NOMO-1 treated with DMSO at 0.1 percent for 48 hours (cell line): ENCODE results near the gene SACS.

ENCODE experiments used
- DNase-seq: peaks from one replicate; lab custom pipeline; 2025; ENCODE audit not compliant: unreplicated experiment; lab: John Stamatoyannopoulos, UW

SACS gene, protein sequence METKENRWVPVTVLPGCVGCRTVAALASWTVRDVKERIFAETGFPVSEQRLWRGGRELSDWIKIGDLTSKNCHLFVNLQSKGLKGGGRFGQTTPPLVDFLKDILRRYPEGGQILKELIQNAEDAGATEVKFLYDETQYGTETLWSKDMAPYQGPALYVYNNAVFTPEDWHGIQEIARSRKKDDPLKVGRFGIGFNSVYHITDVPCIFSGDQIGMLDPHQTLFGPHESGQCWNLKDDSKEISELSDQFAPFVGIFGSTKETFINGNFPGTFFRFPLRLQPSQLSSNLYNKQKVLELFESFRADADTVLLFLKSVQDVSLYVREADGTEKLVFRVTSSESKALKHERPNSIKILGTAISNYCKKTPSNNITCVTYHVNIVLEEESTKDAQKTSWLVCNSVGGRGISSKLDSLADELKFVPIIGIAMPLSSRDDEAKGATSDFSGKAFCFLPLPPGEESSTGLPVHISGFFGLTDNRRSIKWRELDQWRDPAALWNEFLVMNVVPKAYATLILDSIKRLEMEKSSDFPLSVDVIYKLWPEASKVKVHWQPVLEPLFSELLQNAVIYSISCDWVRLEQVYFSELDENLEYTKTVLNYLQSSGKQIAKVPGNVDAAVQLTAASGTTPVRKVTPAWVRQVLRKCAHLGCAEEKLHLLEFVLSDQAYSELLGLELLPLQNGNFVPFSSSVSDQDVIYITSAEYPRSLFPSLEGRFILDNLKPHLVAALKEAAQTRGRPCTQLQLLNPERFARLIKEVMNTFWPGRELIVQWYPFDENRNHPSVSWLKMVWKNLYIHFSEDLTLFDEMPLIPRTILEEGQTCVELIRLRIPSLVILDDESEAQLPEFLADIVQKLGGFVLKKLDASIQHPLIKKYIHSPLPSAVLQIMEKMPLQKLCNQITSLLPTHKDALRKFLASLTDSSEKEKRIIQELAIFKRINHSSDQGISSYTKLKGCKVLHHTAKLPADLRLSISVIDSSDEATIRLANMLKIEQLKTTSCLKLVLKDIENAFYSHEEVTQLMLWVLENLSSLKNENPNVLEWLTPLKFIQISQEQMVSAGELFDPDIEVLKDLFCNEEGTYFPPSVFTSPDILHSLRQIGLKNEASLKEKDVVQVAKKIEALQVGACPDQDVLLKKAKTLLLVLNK (N-terminal part only)

GRCh38 chr13:23433171-23434153, at the start of gene SACS:
Gene SACS (minus strand): TSS chr13:23433702. CDS start chr13:23411239, 22,463 bp downstream.
- DNase-seq: peak; percentile 22

DNA sequence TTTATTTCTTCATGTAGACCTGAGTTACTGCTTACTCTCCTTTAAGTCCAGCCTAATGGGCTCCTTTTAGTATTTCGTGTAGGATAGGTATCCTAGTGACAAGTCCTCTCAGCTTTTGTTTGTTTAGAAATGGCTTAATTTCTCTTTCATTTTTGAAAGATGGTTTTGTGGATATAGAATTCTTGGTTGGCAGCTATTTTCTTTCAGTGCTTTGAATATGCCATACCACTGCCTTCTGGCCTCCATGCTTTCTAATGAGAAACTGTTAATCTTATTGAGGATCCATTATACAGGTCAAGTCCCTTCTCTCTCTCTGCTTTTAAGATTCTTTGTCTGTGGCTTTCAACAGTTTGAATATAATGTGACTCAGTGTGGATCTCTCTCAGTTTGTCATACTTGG, 46.8 kb upstream of the SACS start:
- no peak for DNase-seq

GRCh38 chr13:23477101-23477500, 43.6 kb upstream of the SACS start:
- DNase-seq: no peak

- no peak for DNase-seq
These were observed 39.7 kb upstream of the SACS start for GRCh38 chr13:23473221-23473620.

DNA sequence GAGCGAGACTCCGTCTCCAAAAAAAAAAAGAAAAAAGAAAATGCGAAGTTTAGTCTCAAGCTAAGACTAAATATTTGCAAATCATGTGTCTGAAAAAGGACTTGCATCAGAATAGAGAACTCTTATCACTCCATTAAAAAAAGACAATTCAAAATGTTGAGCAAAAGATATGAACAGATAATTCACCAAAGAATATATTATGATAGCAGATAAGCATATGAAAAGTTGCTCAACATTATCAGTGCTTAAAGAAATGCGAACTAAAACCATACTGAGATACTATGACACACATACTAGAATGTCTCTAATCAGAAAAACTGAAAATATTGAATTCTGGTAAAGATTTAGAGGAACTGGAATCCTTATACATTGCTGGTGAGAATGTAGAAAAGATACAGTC, 38.7 kb upstream of the SACS start:
- no peak for DNase-seq

GRCh38 chr13:23470790-23471614, 37.5 kb upstream of the SACS start:
- no peak for DNase-seq

GRCh38 chr13:23469951-23470421, 36.5 kb upstream of the SACS start:
- DNase-seq: no peak

GRCh38 chr13:23468811-23469210, 35.3 kb upstream of the SACS start:
- DNase-seq: no peak

DNA sequence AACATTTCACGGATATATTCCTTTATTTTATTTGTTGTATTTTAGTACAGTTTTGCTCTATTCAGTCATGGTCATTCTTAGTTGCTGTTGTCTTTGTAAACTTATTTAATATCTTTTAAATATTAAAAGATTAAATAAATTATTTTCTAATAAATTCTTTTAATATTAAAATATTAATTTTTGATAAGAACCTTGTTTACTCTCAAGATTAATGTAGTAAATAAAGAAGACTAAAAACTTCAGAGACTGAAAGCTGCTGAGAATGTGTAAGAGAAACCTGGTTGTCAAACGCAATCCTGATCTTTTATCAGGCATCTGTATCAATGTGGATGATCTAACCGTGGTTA, 34.4 kb upstream of the SACS start:
- DNase-seq: no peak

DNA sequence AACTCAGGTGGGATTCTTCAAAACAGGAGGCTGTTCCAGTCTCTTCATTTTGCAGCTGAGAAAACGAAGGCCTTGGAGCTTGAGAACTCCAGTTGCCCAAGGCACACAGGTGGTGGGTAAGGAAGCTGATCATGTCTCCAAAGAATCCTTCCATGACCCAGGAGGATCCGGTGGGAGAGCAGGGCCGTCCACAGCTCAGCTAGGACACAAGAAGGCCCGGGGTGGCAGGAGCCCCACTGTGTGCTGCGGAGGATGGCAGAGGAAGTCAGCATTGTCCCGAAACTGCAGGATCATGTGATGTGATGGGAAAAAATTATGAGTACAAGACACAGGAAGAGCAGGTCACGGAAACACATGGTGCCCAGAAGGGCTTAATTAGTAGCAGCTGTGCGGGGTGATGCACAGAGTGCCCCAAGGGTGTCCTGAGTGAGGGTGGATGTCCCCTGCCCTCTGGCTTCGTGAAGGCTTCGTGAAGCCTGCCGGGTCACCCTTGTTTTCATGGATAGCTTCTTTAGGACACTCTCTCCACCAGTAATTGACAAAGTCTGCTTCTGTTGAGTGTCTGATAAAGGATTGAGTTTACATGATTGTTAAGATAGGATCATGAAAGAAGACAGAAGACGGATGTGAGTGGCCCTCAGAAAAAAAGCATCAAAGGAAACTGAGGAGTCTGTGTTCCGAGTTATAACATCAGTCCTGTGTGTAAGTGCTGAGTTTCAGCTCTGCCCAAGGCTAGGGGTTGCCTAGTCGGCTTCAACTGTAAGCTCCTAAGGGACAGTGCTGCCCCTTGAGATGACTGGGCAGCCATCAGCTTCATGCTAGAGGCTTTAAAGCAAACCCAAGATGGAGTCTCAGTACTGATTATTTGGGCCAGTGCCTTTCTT, 33.8 kb upstream of the SACS start:
- no peak for DNase-seq

DNA sequence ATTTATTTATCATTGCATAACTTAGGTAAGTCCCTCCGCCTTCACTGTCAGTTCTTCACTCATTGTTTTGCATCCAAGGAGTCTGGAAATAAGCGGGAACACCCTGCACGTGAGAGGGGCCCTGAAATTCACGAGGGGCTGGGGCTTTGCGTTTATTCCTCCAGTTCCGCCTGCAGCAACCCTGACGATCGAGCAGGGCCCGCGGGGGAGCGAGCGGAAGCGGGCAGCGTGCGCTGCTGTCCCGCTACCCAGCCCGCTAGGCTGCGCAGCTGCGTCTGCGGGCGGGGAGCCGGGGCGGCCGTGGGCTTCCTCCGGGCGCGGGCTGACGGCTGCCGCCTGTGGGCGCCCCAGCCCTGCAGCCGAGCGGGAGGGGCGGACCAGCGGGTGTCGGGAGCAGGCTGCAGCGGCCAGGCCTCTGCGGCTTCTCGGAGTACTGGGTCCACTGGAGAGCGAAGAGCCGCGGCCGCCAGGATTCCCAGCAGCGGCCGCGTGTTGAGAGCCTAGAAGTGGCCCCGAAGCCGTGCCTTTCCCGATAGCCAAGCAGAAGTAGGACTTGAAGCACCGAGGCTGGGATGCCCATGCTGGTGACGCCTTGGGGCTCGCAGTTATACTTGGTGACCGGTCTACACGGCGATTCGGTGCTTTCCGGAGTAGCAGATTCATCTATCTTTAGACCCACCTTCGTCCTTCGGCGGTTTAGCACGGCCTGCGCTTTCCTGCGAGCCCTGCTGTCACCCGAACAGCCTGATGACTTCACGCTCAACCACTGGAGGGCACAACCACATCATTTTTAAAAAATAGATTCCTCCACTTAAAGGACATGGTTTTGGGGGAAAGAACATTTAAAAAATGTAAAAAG, 32.9 kb upstream of the SACS start:
- peak; percentile 78 for DNase-seq

DNA sequence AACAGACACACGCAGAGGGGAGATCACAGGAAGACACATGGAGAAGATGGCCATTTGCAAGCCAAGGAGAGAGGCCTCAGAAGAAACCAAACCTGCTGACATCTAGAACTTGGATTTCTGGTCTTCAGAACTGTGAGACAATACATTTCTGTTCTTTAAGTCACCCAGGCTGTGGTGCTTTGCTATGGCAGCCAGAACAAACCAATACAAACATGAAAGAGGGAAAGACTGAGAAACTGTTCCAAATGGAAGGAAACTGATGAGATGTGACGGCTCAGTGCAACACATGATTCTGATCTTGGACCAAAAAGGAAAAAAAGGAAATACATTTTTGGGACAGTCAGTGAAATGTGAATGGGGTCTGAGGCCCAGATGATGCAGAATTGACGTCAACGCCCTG, 30.2 kb upstream of the SACS start:
- DNase-seq: no peak

DNA sequence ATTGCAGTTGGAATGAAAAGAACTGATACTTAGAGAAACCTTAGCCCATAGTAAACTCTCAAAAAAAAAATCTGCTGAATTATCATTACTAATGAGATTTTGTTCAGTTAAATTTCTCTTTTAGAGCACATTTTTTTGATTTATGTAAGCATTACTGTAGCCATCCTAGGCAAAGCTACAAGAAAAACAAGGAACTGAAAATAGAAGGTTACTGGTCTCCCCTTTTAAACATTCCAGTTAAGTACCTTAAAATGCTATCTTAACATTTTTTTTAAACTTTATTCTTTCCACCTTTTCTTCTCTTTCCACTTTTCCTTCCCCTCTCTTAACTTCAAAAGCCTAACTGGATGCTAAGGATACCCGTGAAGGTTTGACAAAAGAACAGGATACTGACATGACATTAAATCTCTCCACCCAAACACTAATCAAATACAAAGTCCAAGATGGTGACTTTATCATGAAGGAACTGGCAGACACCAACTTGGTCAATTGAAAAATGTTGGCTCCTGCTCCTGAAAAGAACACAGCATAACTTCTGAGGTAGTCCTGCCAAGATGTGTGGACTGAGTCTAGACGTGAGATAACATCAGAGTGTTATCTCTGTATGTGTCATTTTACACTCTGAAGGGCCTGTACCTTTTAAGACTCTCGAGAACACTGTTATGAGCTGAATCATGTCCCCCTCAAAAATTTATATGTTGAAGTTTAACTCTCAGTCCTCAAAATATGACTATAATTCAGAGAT, 29.5 kb upstream of the SACS start:
- peak; percentile 40 for DNase-seq

DNA sequence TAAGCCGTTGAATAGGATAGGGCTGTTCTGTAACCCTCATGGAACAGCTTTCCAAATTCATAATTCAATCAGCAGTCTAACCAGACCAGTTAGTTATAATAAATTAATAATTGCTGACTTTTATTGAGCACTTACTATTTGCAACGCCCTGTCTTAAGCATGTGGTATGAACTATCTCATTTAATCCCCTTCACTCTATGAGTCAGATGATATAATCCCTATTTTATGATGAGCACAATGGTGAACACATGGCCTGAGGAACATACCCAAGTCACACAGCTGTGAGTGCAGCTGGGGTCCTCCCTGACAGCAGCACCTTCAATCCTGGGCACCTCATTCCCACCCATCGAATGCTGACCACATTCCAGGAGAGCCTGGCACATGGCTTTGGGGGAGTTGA, 28.0 kb upstream of the SACS start:
- no peak for DNase-seq

DNA sequence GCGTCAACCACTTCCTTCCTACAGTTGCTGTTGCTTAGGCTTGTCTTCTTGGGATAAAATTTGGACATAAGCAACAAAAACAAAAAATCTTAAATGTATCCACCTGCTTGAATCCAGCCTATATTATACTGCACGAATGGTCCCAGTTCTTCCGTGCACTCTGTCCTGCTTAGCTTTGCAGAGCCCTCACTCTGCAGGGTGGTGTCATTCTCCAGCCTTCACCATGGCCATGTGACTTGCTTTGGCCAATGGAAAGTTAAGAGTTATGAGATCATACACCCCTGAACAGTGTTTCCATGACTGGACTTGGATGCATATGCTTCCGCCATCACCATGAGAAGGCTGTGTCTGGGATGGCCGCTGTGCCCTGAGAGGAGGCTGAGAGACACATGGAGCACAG, 27.4 kb upstream of the SACS start:
- DNase-seq: peak; percentile 14

DNA sequence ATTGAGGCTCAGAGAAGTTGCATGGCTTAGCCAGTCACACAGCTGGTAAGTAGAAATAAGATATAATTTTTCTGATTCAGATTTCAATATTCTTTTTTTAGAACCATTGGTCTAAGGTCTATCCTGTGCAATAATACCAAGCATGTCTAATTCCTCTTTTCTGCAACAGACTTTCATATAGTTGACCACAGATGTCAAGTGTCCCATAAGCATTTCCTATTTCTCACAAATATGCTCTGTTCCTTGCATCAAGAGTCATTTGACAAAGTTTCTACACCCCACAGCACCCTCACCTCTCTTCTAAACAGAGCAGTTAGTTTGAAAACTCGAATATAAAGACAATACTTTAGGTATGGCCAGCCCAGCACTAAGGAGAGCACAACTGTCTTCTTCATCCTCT, 26.8 kb upstream of the SACS start:
- DNase-seq: peak; percentile 95

DNA sequence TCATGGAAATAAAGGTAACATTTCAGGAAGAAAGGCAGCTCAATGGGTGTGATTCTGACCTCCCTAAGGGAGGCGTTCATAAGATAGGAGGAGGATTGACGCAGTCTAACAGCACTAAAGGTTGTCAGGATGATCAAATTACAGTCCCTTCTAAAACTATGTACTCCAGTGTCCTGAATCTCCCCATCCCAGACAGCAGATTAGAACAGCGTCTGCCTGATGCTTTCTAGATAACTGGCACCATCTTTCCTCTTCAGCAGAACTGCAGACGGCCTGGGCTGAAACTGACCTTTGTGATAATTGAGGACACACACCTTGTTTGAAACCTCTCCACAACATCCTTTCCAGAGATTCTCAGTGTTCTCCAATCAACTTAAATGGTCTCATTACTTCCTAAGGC, 25.5 kb upstream of the SACS start:
- DNase-seq: no peak
